Progenitor cell of endocrine pancreas (in vitro differentiated cells): ENCODE data around the gene FUOM. TPM values are rescaled to one million over a fixed set of nuclear protein-coding genes. Genes with fewer than 3 reads are reported as not detected.

ENCODE experiments used
- DNase-seq: peaks from one replicate; pipeline ENCODE4 v3.0.0; 2021; ENCODE audit warnings: low spot score; ENCODE audit not compliant: unreplicated experiment
- H3K27ac Mint-ChIP-seq: 2 replicates; pipeline ENCODE4 v1.8.0; 2021; ENCODE audit warnings: mild to moderate bottlenecking, moderate library complexity, mixed read lengths
- H3K27me3 Mint-ChIP-seq: 2 replicates; pipeline ENCODE4 v1.8.0; 2021; ENCODE audit warnings: mixed read lengths
- H3K36me3 Mint-ChIP-seq: 2 replicates; pipeline ENCODE4 v1.8.0; 2022; ENCODE audit warnings: mixed read lengths; ENCODE audit not compliant: insufficient read depth
- H3K4me1 Mint-ChIP-seq: 2 replicates; pipeline ENCODE4 v1.8.0; 2021; ENCODE audit warnings: low read depth, mixed read lengths
- H3K4me3 Mint-ChIP-seq: 2 replicates; pipeline ENCODE4 v1.8.0; 2021; ENCODE audit warnings: low read depth, mild to moderate bottlenecking, moderate library complexity, mixed read lengths
- H3K9me3 Mint-ChIP-seq: 2 replicates; pipeline ENCODE4 v1.8.0; 2021; ENCODE audit warnings: low read depth, mixed read lengths
- total RNA-seq: library from RNA; stranded (reverse); gene quantifications from 2 replicates; pipeline ENCODE4 v1.2.1, GENCODE V29; 2021
- TF ChIP-seq, protein P1 (sequence below): fragments of 200-600 bp; sonication (generic); IDR thresholded peaks from one replicate; pipeline ENCODE4 v1.5.0; 2021; ENCODE audit warnings: antibody characterized with exemption, mild to moderate bottlenecking; ENCODE audit not compliant: unreplicated experiment

Gene FUOM
- total RNA-seq, 1 donor from 2014 or later, result 14.7 TPM

DNA sequence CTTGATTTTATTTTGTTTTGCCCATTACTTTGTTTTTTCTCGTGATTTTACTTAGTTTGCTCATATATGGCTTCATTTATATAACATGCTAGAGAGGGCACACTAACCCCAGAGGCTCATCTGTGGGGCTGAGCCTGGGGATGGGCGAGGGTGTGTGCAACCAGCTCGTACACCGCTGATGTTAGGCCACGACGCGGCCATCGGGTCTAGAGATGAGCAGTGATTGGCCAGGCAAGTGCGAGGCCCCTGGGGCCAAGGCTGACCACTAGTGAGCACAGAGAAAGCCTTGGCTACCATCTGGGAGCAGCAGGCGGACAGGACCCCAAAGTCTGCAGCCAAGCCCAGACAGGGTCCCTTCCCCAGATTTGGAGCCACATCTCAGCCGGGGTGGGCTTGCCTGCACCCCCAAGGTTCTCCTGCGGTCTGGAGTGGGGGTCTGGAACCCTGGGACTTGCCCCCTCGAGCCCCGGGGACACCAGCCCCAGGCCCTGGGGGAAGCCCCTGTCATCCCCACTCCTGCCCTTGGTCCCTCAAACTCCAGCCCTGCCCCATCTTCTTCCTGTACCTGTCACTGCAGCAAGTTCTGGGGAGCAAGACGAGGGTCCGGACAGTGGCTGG is 3.7 kb downstream of the FUOM start:
- TF ChIP-seq, protein P1, sequence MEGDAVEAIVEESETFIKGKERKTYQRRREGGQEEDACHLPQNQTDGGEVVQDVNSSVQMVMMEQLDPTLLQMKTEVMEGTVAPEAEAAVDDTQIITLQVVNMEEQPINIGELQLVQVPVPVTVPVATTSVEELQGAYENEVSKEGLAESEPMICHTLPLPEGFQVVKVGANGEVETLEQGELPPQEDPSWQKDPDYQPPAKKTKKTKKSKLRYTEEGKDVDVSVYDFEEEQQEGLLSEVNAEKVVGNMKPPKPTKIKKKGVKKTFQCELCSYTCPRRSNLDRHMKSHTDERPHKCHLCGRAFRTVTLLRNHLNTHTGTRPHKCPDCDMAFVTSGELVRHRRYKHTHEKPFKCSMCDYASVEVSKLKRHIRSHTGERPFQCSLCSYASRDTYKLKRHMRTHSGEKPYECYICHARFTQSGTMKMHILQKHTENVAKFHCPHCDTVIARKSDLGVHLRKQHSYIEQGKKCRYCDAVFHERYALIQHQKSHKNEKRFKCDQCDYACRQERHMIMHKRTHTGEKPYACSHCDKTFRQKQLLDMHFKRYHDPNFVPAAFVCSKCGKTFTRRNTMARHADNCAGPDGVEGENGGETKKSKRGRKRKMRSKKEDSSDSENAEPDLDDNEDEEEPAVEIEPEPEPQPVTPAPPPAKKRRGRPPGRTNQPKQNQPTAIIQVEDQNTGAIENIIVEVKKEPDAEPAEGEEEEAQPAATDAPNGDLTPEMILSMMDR, result no peak
- Mint-ChIP-seq H3K27me3 (peaks cover 2% of the 10 kb centered on the region), H3K27ac (no peak overlapping the region), H3K4me1 (no peaks in the 10 kb centered on the region), H3K36me3 (no peaks in the 10 kb centered on the region), H3K4me3 (no peak overlapping the region), H3K9me3 (no peaks in the 10 kb centered on the region)
- no peak for DNase-seq

DNA sequence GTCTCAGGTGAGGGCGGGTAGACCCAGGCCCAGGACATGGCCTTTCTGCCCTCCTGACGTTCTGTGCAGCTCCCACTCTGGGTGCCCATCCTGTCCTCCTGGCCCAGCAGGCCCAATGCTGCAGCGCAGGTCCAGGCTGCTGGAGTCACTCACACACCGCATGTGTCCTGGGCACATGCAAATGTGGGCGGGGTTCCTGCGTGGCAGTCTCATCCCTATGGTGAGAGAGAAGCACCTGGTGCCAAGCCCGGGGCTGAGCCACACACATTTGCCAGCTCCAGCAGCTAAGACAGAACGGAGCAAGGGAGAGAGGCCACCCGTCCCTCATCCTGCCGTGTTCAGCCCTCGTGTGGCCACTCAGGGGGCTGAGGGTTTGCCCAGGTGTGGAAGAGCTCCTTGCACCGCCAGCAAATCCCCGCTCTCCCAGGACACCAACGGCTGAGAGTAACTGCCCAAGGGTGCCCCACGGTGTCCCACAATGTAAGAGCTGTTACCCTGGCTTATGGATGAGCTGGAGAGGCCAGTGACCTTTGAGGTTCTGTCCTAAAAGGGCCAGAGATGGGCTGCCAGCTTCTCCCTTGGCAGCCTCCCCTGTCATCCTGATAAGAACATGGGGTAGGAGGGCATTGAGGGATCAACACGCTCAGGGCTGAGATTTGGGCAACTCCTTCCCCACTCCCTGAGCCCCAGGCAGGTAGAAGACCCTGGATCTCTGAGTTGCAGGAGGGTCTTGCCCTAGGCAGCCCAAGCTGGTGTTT is 4.4 kb downstream of the FUOM start:
- H3K9me3 Mint-ChIP-seq, result no peaks in the 10 kb centered on the region
- peaks cover 4% of the 10 kb centered on the region for H3K27me3 Mint-ChIP-seq
- no peak for DNase-seq
- no peak overlapping the region for H3K27ac Mint-ChIP-seq
- no peaks in the 10 kb centered on the region for H3K36me3 Mint-ChIP-seq
- no peak overlapping the region for H3K4me3 Mint-ChIP-seq
- H3K4me1 Mint-ChIP-seq, result no peaks in the 10 kb centered on the region
- TF ChIP-seq, protein P1, result no peak

DNA sequence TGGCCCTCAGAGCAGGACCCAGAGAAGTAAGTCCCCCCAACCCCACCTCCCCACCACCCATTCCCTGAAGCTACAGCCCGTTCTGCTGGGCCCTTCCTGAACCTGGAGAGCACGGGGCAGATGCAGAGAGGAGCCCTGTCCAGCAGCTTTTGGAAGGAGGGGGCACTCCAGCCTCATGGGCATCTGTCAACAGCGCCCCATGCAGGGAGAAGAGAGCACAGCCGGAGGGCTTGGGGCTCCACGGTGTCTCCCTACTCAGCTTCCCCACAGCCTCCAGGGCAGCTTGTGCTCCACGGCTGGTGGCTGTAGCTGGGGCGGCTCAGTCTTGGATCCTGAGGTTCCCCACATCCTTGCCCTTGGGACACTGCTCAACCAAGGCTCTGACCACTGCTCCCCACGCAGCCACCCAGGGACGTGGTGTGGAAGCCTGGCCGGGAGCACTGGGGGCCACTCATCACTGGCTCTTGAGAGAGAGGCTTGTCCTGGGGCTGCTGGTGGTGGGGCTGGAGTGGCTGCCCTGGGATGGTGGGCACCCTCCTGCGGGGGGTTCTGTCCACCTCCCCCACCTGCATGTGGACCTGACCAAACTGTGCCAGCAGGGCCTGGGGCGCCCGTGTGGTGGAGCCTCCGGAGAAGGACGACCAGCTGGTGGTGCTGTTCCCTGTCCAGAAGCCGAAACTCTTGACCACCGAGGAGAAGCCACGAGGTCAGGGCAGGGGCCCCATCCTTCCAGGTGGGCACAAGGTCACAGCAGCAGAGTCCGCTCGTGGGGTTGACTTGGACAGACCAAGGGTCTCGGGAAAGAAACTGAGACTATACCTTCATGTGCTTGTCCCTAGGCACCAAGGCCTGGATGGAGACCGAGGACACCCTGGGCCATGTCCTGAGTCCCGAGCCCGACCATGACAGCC is 6.2 kb downstream of the FUOM start:
- H3K9me3 Mint-ChIP-seq, result no peaks in the 10 kb centered on the region
- H3K4me3 Mint-ChIP-seq, result no peak overlapping the region

DNA sequence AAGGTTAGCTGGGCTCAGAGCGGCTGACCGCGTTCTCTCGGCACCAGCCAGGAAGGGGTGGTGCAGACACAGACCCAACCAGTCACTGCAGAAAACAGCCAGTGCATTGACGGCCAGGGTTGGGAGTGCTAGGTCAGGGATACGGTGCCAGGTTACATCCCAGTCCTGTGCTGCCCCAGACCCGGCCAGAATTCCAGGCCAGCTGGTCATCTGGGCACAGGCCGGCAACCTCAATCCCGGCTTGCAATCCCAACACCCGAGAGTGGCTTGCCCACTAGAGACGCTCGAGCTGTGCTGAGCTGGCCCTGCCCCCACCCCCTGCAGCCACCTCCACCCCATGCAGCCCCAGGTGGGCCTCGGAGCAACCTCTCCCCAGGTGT is 6.9 kb downstream of the FUOM start:
- no peak overlapping the region for H3K27ac Mint-ChIP-seq
- no peak for DNase-seq
- H3K27me3 Mint-ChIP-seq, result peaks cover 4% of the 10 kb centered on the region
- H3K4me3 Mint-ChIP-seq, result no peak overlapping the region
- no peaks in the 10 kb centered on the region for H3K9me3 Mint-ChIP-seq
- TF ChIP-seq, protein P1, result no peak
- H3K4me1 Mint-ChIP-seq, result no peaks in the 10 kb centered on the region
- H3K36me3 Mint-ChIP-seq, result no peaks in the 10 kb centered on the region

More for the DNA sequence above, 6.2 kb downstream of the FUOM start:
- no peaks in the 10 kb centered on the region for H3K4me1 Mint-ChIP-seq
- DNase-seq, result no peak
- H3K27ac Mint-ChIP-seq, result no peak overlapping the region
- no peaks in the 10 kb centered on the region for H3K36me3 Mint-ChIP-seq
- TF ChIP-seq, protein P1, result no peak
- H3K27me3 Mint-ChIP-seq, result peaks cover 4% of the 10 kb centered on the region

DNA sequence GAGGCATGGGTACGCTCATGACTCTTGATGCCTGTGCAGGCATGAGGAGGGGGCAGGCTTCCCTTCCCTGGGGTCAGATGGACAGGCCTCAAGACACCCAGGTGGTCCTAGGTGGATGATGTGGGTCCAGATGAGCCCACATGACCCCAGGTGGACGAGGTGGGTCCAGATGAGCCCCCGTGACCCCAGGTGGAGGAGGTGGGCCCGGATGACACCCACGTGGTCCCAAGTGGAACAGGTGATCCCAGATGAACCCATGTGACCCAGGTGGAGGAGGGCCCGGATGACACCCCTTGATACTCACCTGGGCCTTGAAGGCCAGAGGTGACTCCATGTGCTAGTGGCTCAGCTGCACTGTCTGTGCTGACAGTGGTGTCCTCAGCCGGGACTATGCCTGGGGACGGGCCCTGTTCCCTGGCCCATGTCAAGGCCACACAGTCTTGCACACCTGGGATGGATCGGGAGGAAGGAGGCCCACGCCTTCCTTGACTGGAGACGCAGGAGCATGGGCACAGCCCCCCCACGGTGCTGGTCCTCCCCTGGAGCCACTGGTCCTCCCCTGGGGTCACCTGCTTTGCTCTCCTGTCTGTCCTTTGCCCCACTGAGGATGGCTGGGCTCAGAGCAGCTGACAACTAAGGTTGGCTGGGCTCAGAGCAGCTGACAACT is 7.4 kb downstream of the FUOM start:
- Mint-ChIP-seq H3K36me3 (no peaks in the 10 kb centered on the region), H3K27me3 (peaks cover 7% of the 10 kb centered on the region), H3K4me3 (no peak overlapping the region), H3K27ac (no peak overlapping the region), H3K9me3 (peaks cover 2% of the 10 kb centered on the region), H3K4me1 (no peaks in the 10 kb centered on the region)
- TF ChIP-seq, protein P1, result no peak
- DNase-seq, result no peak
